Dendritic cell treated with granulocyte-macrophage colony-stimulating factor and Interleukin-4, amounts not matched to agents 40 ng/mL and 50 ng/mL, for 4 days (primary cell): ENCODE measurements around the gene FGFR3.

Source experiments
- H3K27ac Mint-ChIP-seq: one replicate; pipeline ENCODE4 v1.8.0; 2022; ENCODE audit warnings: mild to moderate bottlenecking, mixed read lengths
- H3K27me3 Mint-ChIP-seq: one replicate; pipeline ENCODE4 v1.8.0; 2022; ENCODE audit warnings: mild to moderate bottlenecking, mixed read lengths
- H3K36me3 Mint-ChIP-seq: one replicate; pipeline ENCODE4 v1.8.0; 2022; ENCODE audit warnings: low read depth, mixed read lengths
- H3K4me1 Mint-ChIP-seq: one replicate; pipeline ENCODE4 v1.8.0; 2022; ENCODE audit warnings: low read depth, mixed read lengths
- H3K4me3 Mint-ChIP-seq: one replicate; pipeline ENCODE4 v1.8.0; 2022; ENCODE audit warnings: mild to moderate bottlenecking, moderate library complexity, mixed read lengths
- H3K9me3 Mint-ChIP-seq: one replicate; pipeline ENCODE4 v1.8.0; 2022; ENCODE audit warnings: mixed read lengths
- intact Hi-C: fragments of 100-400 bp; cut with micrococcal nuclease; formaldehyde crosslinking; loops from one replicate; pipeline ENCODE4 v1.15.0; 2022

FGFR3 gene

GRCh38 chr4:1751155-1751918, 41.8 kb upstream of the FGFR3 start:
- no peaks in the 10 kb centered on the region for H3K36me3 Mint-ChIP-seq
- H3K27me3 Mint-ChIP-seq: peaks cover 23% of the 10 kb centered on the region
- H3K4me1 Mint-ChIP-seq: peaks cover 33% of the 10 kb centered on the region
- intact Hi-C loops: no loop called here
- peak overlapping the region; percentile 82 for H3K27ac Mint-ChIP-seq
- H3K9me3 Mint-ChIP-seq: no peaks in the 10 kb centered on the region
- no peak overlapping the region for H3K4me3 Mint-ChIP-seq

- peaks cover 33% of the 10 kb centered on the region for H3K4me1 Mint-ChIP-seq
- no peaks in the 10 kb centered on the region for H3K9me3 Mint-ChIP-seq
- no peaks in the 10 kb centered on the region for H3K36me3 Mint-ChIP-seq
- intact Hi-C loops: no loop called here
- peak overlapping the region; percentile 82 for H3K27ac Mint-ChIP-seq
- peaks cover 23% of the 10 kb centered on the region for H3K27me3 Mint-ChIP-seq
- H3K4me3 Mint-ChIP-seq: no peak overlapping the region
Observed at GRCh38 chr4:1751919-1752283, 41.2 kb upstream of the FGFR3 start.

GRCh38 chr4:1752284-1753041, 40.6 kb upstream of the FGFR3 start:
- H3K36me3 Mint-ChIP-seq: no peaks in the 10 kb centered on the region
- H3K9me3 Mint-ChIP-seq: no peaks in the 10 kb centered on the region
- peaks cover 33% of the 10 kb centered on the region for H3K4me1 Mint-ChIP-seq
- peak overlapping the region; percentile 30 for H3K4me3 Mint-ChIP-seq
- H3K27ac Mint-ChIP-seq: peak overlapping the region; percentile 82
- peaks cover 21% of the 10 kb centered on the region for H3K27me3 Mint-ChIP-seq
- intact Hi-C loops: no loop called here

GRCh38 chr4:1753294-1753696, 39.8 kb upstream of the FGFR3 start:
- Mint-ChIP-seq H3K9me3 (no peaks in the 10 kb centered on the region), H3K27me3 (peaks cover 15% of the 10 kb centered on the region), H3K4me1 (peaks cover 37% of the 10 kb centered on the region), H3K36me3 (no peaks in the 10 kb centered on the region), H3K4me3 (no peak overlapping the region), H3K27ac (peak overlapping the region; percentile 82)
- intact Hi-C loops: no loop called here

- no peak overlapping the region for H3K4me3 Mint-ChIP-seq
- H3K27me3 Mint-ChIP-seq: peaks cover 11% of the 10 kb centered on the region
- no peaks in the 10 kb centered on the region for H3K36me3 Mint-ChIP-seq
- H3K27ac Mint-ChIP-seq: peak overlapping the region; percentile 82
- H3K4me1 Mint-ChIP-seq: peaks cover 33% of the 10 kb centered on the region
- intact Hi-C loops: no loop called here
- no peaks in the 10 kb centered on the region for H3K9me3 Mint-ChIP-seq
Observed at GRCh38 chr4:1753697-1754311, 39.3 kb upstream of the FGFR3 start.

GRCh38 chr4:1754336-1754735, 38.8 kb upstream of the FGFR3 start:
- H3K27me3 Mint-ChIP-seq: peaks cover 11% of the 10 kb centered on the region
- intact Hi-C loops: no loop called here
- H3K4me1 Mint-ChIP-seq: peaks cover 33% of the 10 kb centered on the region
- no peaks in the 10 kb centered on the region for H3K36me3 Mint-ChIP-seq
- H3K27ac Mint-ChIP-seq: peak overlapping the region; percentile 82
- H3K9me3 Mint-ChIP-seq: no peaks in the 10 kb centered on the region
- no peak overlapping the region for H3K4me3 Mint-ChIP-seq

GRCh38 chr4:1755297-1755696, 37.8 kb upstream of the FGFR3 start:
- peaks cover 16% of the 10 kb centered on the region for H3K27me3 Mint-ChIP-seq
- H3K4me3 Mint-ChIP-seq: no peak overlapping the region
- H3K27ac Mint-ChIP-seq: no peak overlapping the region
- H3K36me3 Mint-ChIP-seq: no peaks in the 10 kb centered on the region
- peaks cover 33% of the 10 kb centered on the region for H3K4me1 Mint-ChIP-seq
- intact Hi-C loops: no loop called here
- no peaks in the 10 kb centered on the region for H3K9me3 Mint-ChIP-seq

- no peaks in the 10 kb centered on the region for H3K9me3 Mint-ChIP-seq
- intact Hi-C loops: no loop called here
- H3K27me3 Mint-ChIP-seq: peaks cover 13% of the 10 kb centered on the region
- no peak overlapping the region for H3K4me3 Mint-ChIP-seq
- no peak overlapping the region for H3K27ac Mint-ChIP-seq
- peaks cover 33% of the 10 kb centered on the region for H3K4me1 Mint-ChIP-seq
- H3K36me3 Mint-ChIP-seq: no peaks in the 10 kb centered on the region
Observed at GRCh38 chr4:1756079-1756478, 37.0 kb upstream of the FGFR3 start.

GRCh38 chr4:1756893-1757779, 36.0 kb upstream of the FGFR3 start:
- Mint-ChIP-seq H3K27me3 (peaks cover 17% of the 10 kb centered on the region), H3K27ac (no peak overlapping the region), H3K4me3 (no peak overlapping the region), H3K9me3 (no peaks in the 10 kb centered on the region), H3K36me3 (no peaks in the 10 kb centered on the region), H3K4me1 (peaks cover 28% of the 10 kb centered on the region)
- intact Hi-C loops: no loop called here

GRCh38 chr4:1757836-1758235, 35.3 kb upstream of the FGFR3 start:
- no peaks in the 10 kb centered on the region for H3K9me3 Mint-ChIP-seq
- H3K4me3 Mint-ChIP-seq: no peak overlapping the region
- no peak overlapping the region for H3K27ac Mint-ChIP-seq
- intact Hi-C loops: no loop called here
- peaks cover 24% of the 10 kb centered on the region for H3K27me3 Mint-ChIP-seq
- peaks cover 21% of the 10 kb centered on the region for H3K4me1 Mint-ChIP-seq
- no peaks in the 10 kb centered on the region for H3K36me3 Mint-ChIP-seq

- no peak overlapping the region for H3K4me3 Mint-ChIP-seq
- no peak overlapping the region for H3K27ac Mint-ChIP-seq
- H3K4me1 Mint-ChIP-seq: peaks cover 14% of the 10 kb centered on the region
- intact Hi-C loops: no loop called here
- H3K27me3 Mint-ChIP-seq: peaks cover 30% of the 10 kb centered on the region
- H3K9me3 Mint-ChIP-seq: no peaks in the 10 kb centered on the region
- no peaks in the 10 kb centered on the region for H3K36me3 Mint-ChIP-seq
Observed at GRCh38 chr4:1758306-1759121, 34.6 kb upstream of the FGFR3 start.

- Mint-ChIP-seq H3K36me3 (no peaks in the 10 kb centered on the region), H3K4me3 (no peak overlapping the region), H3K4me1 (peaks cover 7% of the 10 kb centered on the region), H3K27me3 (peaks cover 38% of the 10 kb centered on the region), H3K9me3 (no peaks in the 10 kb centered on the region), H3K27ac (peak overlapping the region; percentile 49)
- intact Hi-C loops: no loop called here
Observed at GRCh38 chr4:1759170-1759817, 33.8 kb upstream of the FGFR3 start.
